ENCODE results near the gene FXYD5.
A peak's percentile ranks its signal among the peaks of the same experiment; 100 is the strongest.
"Not testable (repeated sequence)": the region's sequence is repeated elsewhere in the genome, so short reads cannot be mapped to it uniquely, and the experiment has no call there.

FXYD5 gene

DNA sequence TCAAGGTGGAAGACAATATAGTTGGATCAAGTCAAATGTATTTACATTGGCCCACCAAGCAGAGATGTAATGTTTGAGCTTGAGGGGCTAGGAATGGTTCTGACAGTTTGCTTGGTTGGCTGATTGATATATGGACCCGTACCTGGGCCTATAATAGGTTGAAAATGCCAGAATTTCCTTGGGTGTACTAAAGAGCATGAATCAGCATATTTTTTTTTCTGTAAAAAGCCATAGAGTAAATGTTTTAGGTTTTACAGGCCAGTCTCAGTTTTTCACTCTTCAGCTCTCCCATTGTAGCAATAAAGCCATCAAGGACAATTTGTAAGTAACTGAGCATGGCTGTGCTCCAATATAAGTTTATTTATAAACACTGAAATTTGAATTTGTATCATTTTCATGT is 26.9 kb downstream of the FXYD5 start:
- no peak for DNase-seq (ENCODE audit: low read depth)

- no peak for DNase-seq (ENCODE audit: low read depth)
These were observed 29.7 kb downstream of the FXYD5 start for GRCh38 chr19:35184267-35184666.

DNA sequence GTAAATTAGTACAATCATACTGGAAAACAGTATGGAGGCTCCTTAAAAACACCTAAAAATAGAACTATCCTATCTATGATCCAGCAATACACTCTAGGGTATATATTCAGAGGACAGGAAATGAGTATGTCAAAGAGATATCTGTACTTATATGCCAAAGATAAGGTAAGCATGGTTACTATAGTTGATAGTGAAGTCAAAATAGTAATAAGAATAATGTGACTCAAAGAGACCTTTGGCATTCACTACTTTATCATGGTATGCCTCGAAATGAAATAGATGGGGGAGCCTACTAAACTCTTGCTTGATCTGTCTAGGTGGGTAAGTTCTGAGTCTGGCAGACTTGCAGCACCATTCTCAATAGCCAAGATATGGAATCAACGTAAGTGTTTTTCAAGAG is 30.3 kb downstream of the FXYD5 start:
- DNase-seq (ENCODE audit: low read depth) = no peak

- no peak for DNase-seq (ENCODE audit: low read depth)
These were observed 39.8 kb downstream of the FXYD5 start for GRCh38 chr19:35194012-35194984.

- DNase-seq (ENCODE audit: low read depth) = no peak
These were observed 41.3 kb downstream of the FXYD5 start for GRCh38 chr19:35195830-35196229.

DNA sequence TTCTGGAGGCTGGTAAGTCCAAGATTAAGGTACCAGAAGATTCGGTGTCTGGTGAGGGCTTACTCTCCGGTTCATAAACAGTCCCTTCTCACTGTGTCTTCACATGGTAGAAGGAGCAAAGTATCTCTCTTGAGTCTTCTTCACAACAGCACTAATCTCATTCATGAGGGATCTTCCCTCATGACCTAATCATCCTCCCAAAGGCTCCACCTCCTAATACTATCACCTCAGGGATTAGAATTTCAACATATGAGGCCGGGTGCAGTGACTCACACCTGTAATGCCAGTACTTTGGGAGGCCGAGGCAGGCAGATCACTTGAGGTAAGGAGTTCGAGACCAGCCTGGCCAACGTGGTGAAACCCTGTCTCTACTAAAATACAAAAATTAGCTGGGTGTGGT is 42.3 kb downstream of the FXYD5 start:
- not testable (repeated sequence) for DNase-seq (ENCODE audit: low read depth)

- DNase-seq (ENCODE audit: low read depth) = no peak
These were observed 44.9 kb downstream of the FXYD5 start for GRCh38 chr19:35199481-35199880.

- no peak for DNase-seq (ENCODE audit: low read depth)
These were observed 48.5 kb downstream of the FXYD5 start for GRCh38 chr19:35202722-35203688.

DNA sequence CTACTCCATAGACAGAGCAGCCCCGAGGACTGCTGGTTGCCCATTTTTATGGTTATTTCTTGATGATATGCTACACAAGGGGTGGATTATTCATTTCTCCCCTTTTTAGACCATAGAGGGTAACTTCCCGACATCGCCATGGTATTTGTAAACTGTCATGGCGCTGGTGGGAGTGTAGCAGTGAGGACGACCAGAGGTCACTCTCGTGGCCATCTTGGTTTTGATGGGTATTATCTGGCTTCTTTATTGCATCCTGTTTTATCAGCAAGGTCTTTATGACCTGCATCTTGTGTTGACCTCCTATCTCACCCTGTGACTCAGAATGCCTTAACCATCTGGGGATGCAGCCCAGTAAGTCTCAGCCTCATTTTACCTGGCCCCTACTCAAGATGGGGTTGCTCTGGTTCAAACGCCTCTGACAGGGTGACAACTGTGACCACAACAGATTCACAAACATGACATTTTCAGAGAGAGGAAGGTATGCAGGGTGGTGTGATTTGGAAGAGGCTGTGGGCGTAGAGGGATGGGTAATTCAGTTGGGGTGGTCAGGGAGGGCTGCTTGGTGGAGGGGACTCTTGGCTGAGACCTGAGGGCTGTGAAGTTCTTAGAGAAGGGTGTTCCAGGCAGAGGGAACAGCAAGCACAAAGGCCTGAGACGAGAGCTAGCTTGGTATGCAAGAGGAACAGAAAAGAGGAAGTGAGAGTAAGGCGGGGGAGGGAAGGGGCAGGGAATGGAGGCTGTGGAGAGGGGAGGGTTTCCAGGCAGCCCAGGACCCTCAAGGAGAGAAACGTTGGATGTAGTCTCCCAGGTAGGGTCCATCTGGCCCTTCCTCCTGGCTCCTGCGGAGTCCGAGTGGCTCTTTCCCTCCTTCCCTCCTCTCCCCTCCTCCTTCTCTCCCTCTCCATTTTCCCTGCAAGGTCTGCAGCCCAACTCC is 50.5 kb downstream of the FXYD5 start:
- no peak for DNase-seq (ENCODE audit: low read depth)

DNA sequence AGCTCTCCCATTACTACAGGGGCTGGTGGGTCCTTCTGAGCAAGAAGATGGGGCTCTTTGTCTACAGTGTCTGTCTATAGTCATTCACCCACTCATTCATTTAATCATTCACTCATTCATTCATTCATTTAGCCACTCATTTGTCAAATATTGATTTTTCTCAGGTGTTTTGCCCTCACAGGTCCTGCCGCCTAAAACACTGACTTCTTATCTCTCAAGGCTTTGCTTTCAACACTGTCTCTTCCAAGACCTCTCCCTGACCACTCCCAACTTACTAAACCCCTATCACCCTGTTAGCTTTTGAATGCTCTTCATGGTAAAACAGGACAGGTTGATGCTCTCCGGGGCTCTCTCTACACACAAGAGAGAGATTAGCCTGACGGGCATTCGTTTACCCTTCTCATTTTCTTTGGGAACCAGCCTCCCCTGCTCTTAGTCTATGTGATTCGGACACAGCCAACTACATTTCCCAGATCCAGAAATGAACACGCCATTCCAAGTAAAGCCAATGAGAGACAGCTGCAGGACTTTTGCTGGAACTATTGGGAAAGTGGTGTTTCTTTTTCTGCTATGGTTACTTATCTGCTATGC is 51.3 kb downstream of the FXYD5 start:
- no peak for DNase-seq (ENCODE audit: low read depth)

GRCh38 chr19:35206379-35206778 is 51.8 kb downstream of the FXYD5 start:
- DNase-seq (ENCODE audit: low read depth) = peak; percentile 68

DNA sequence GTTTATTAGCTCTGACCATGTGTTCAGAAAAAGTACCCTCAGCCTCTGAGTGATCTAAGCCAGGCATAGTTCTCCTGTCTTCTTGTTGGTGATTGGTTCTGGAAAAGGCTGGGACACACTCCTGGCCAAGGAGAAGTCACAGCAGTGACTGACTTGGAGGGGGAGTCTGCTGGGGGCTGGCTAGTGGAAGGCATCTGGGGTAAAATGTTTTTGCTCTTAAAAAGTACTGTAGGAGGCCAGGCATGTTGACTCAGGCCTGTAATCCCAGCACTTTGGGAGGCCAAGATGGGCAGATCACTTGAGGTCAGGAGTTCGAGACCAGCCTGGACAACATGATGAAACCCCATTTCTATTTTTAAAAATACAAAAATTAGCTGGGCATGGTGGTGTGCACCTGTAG is 52.3 kb downstream of the FXYD5 start:
- DNase-seq (ENCODE audit: low read depth) = no peak

GRCh38 chr19:35207391-35207871 is 52.9 kb downstream of the FXYD5 start:
- DNase-seq (ENCODE audit: low read depth) = peak; percentile 66

DNA sequence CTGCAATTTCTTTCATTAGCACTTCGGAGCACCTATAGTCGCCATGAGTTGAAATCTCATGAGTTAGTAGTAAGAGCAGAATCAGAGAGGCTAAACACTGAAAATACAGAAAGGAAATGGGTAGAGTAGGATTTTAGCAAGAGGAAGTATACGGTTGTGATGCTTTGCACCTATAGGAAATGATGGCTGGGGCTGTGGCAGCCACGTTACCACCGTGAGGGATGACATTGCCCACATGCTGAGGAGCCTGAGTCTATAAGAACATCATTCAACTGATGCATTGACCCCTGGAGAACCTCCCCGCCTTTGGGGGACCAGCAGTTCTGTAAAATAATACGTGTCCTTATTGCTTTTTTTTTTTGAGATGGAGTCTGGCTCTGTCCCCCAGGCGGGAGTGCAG is 53.6 kb downstream of the FXYD5 start:
- DNase-seq (ENCODE audit: low read depth) = no peak

DNA sequence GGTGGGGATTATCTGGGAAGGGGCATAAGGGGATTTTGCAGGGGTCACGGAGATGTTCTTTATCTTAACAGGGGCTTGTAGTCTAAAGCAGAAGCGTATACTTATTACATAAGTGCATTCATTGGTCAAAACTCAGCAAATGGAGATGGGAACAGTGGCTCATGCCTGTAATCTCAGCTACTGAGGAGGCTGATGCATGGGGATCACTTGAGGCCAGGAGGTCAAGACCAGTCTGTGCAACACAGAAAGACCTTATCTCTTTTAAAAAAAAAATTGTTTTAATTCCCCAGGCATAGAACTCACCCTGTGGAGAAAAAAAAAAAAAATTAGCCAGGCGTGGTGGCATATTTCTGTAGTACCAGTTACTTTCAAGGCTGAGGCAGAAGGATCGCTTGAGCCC is 55.1 kb downstream of the FXYD5 start:
- DNase-seq (ENCODE audit: low read depth) = no peak

DNA sequence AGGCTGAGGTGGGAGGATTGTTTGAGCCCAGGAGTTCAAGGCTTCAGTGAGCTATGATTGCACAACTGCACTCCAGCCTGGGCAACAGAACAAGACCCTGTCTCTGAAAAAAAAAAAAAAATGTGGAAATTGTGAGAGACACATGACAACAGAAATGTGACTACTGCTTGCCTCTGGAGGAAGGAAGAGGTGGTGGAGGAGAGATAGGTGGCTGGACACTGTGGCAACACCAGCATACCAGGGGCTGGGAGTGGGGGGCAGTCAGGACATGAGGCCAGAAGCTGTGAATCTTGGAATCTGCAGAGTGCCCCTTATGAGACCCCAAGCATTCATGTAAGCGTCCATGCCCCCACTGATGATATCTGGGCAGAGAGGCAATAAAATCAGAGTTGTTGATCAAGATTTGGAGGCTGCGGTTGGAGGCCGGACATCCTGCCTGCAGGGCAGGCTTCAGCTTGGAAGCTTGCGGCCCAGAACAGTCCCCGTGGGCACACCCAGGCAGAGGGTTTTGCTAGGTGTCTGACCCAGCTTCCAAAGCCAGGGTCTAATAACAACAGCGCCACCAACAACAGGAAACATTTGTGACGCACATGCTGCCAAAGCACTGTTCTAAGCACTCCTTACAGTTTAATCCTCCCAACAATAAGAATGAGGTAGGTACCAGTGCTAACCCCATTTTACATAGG is 57.2 kb downstream of the FXYD5 start:
- peak; percentile 88 for DNase-seq (ENCODE audit: low read depth)

GRCh38 chr19:35212241-35212640 is 57.7 kb downstream of the FXYD5 start:
- DNase-seq (ENCODE audit: low read depth) = no peak

DNA sequence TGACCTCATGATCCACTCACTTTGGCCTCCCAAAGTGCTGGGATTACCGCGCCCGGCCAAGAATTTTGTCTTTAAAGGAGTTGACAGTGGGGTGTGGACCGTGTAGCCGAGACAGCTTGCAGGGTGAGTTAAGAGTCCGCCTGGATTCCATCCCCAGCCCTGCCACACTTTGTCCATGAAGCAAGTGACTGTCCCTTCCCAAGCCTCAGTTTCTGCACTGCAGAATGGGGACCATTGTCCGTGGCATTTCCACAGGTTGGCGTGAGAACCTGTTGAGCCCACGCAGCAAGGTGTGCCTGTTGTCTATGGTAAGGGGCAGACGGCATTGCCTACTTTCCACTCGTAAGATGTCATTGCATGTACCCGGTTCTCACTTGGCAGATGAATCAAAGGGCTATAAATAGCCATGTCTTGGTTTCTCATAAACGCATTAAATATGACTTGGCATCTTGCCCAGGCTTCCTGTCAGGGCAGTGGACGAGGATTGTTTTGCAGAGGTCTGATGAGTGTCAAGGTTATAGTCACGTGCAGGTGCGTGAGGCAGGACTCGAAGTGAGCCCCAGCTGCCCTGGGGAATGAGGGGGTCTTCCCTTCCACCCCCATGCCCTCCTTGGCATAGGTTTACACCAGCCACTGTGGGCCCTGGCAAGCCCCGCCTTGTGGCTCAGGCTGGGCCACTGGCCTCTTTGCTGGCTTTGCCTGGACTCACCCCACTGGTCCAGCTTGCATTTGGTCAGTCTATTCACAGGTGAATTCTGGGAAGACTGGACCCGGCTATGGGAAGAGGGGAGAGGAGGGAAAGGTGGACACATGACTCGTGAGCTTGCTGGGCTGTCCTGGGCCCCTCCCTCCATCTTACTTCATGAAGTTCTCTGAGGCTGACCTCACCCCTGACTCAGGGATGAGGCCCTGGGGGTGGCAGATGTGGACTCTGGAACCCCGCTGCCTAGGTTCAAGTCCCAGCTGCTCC is 59.4 kb downstream of the FXYD5 start:
- DNase-seq (ENCODE audit: low read depth) = peak; percentile 77

- no peak for DNase-seq (ENCODE audit: low read depth)
These were observed 60.4 kb downstream of the FXYD5 start for GRCh38 chr19:35214766-35215422.
